Esophagus muscularis mucosa (tissue), 4 donors: ENCODE measurements around the gene DCUN1D4. TPM values are rescaled to one million over a fixed set of nuclear protein-coding genes. Genes with fewer than 3 reads are reported as not detected.

Experiments
- DNase-seq: peaks from one replicate; pipeline ENCODE4 v3.0.0-alpha.2; 2017; ENCODE audit errors: extremely low spot score
- H3K27ac ChIP-seq, 4 donors: fragments of 200-600 bp; sonication (generic); replicated peaks in 1 of 4; 1 replicate in 3 of 4; 2 replicates in 1 of 4; pipeline ENCODE4 v1.5.1; 2016 to 2019; ENCODE audit warnings: mild to moderate bottlenecking in 1 of 4
- H3K27me3 ChIP-seq, 4 donors: fragments of 200-600 bp; sonication (generic); one replicate each; pipeline versions ENCODE4 v1.5.1 to v1.6.0; 2016 to 2019
- H3K36me3 ChIP-seq, 4 donors: fragments of 200-600 bp; sonication (generic); one replicate each; pipeline ENCODE4 v1.5.1; 2016 to 2019
- H3K4me1 ChIP-seq, 4 donors: fragments of 200-600 bp; sonication (generic); one replicate each; pipeline ENCODE4 v1.5.1; 2016 to 2019
- H3K4me3 ChIP-seq, 4 donors: fragments of 200-600 bp; sonication (generic); 1 replicate in 2 of 4; 2 replicates in 2 of 4; pipeline ENCODE4 v1.5.1; 2016 to 2019; ENCODE audit warnings: mild to moderate bottlenecking in 4 of 4, moderate library complexity in 1 of 4
- H3K9me3 ChIP-seq, 4 donors: fragments of 200-600 bp; sonication (generic); 1 replicate in 3 of 4; 2 replicates in 1 of 4; pipeline ENCODE4 v1.5.1; 2016 to 2019
- EP300 ChIP-seq: sonication (generic); formaldehyde crosslinking; IDR thresholded peaks from one replicate; pipeline ENCODE4 v1.6.1; 2017; ENCODE audit warnings: antibody characterized with exemption
- POLR2A ChIP-seq: fragments of 450-650 bp; IDR thresholded peaks from one replicate; pipeline ENCODE4 v1.6.1; 2017; ENCODE audit warnings: antibody characterized with exemption, moderate library complexity, mild to moderate bottlenecking, low read depth
- POLR2AphosphoS5 ChIP-seq, 2 donors: sonication (generic); formaldehyde crosslinking; IDR thresholded peaks; one replicate each; pipeline ENCODE4 v1.6.1; 2017; ENCODE audit warnings: antibody characterized with exemption in 2 of 2
- WGBS: methylation state at CpG from one replicate; pipeline ENCODE4 v1.1.5; 2018; 5-methylcytosine and 5-hydroxymethylcytosine counted together
- intact Hi-C: fragments of 100-400 bp; cut with DNase I; formaldehyde crosslinking; loops from one replicate; pipeline ENCODE4 v1.15.1; 2023
- total RNA-seq, 4 donors: library from RNA; depleted of rRNA; stranded (reverse); fragments of >200 nt; gene quantifications; one replicate each; pipeline versions ENCODE4 v1.1.0 to v1.2.1, GENCODE V29; 2016
- TF ChIP-seq, protein P1 (sequence below), 3 experiments: fragments of 200-600 bp in 2 of 3; fragments of 450-650 bp in 1 of 3; sonication (generic) in 2 of 3; IDR thresholded peaks; one replicate each; pipeline ENCODE4 v1.5.1; 2017 to 2019; ENCODE audit warnings: antibody characterized with exemption in 3 of 3, mild to moderate bottlenecking in 2 of 3, moderate library complexity in 1 of 3

The DCUN1D4 gene
- total RNA-seq, 4 donors from 2014 or later, result 36.0 to 70.6 (median 51.9) TPM

GRCh38 chr4:51851937-51852290 lies 9.0 kb downstream of the DCUN1D4 start:
- no peaks in the 10 kb centered on the region for H3K27me3 ChIP-seq
- DNase-seq, result peak; percentile 5
- intact Hi-C loops, result loop anchor here (5.0 kb wide), 1 partner anchor 45 kb away; no protein-coding TSS in a partner anchor
- H3K27ac ChIP-seq, result peak overlapping the region in 3 of 4 donors; percentile 5 to 42 (median 30)
- H3K36me3 ChIP-seq, result peaks cover 0 to 6% (median 0%) of the 10 kb centered on the region in 4 donors
- H3K9me3 ChIP-seq, result no peaks in the 10 kb centered on the region
- peaks cover 40 to 97% (median 87%) of the 10 kb centered on the region in 4 donors for H3K4me1 ChIP-seq
- H3K4me3 ChIP-seq, result no peak overlapping the region
- no peak for TF ChIP-seq POLR2AphosphoS5 (IDR thresholded peaks at IDR 0.05)
- no peak for TF ChIP-seq EP300
- no peak for TF ChIP-seq POLR2A
- TF ChIP-seq, protein P1, sequence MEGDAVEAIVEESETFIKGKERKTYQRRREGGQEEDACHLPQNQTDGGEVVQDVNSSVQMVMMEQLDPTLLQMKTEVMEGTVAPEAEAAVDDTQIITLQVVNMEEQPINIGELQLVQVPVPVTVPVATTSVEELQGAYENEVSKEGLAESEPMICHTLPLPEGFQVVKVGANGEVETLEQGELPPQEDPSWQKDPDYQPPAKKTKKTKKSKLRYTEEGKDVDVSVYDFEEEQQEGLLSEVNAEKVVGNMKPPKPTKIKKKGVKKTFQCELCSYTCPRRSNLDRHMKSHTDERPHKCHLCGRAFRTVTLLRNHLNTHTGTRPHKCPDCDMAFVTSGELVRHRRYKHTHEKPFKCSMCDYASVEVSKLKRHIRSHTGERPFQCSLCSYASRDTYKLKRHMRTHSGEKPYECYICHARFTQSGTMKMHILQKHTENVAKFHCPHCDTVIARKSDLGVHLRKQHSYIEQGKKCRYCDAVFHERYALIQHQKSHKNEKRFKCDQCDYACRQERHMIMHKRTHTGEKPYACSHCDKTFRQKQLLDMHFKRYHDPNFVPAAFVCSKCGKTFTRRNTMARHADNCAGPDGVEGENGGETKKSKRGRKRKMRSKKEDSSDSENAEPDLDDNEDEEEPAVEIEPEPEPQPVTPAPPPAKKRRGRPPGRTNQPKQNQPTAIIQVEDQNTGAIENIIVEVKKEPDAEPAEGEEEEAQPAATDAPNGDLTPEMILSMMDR (IDR thresholded peaks at IDR 0.05), result no peak

GRCh38 chr4:51853027-51853682 lies 10.2 kb downstream of the DCUN1D4 start:
- DNase-seq, result peak; percentile 82
- intact Hi-C loops, result loop anchor here (5.0 kb wide), 1 partner anchor 44 kb away; no protein-coding TSS in a partner anchor
- TF ChIP-seq POLR2AphosphoS5 (IDR thresholded peaks at IDR 0.05) (no peak), POLR2A (no peak), EP300 (no peak)
- TF ChIP-seq, protein P1 (IDR thresholded peaks at IDR 0.05), result no peak
- Histone ChIP-seq H3K27me3 (no peaks in the 10 kb centered on the region), H3K4me1 (peaks cover 40 to 88% (median 80%) of the 10 kb centered on the region in 4 donors), H3K9me3 (no peaks in the 10 kb centered on the region), H3K36me3 (peaks cover 0 to 6% (median 0%) of the 10 kb centered on the region in 4 donors), H3K27ac (peak overlapping the region; percentile 42 to 49 (median 45)), H3K4me3 (no peak overlapping the region)
- 62% methylated on average over 6 of the region's 6 CpGs for WGBS

- Histone ChIP-seq H3K4me1 (peaks cover 47 to 89% (median 81%) of the 10 kb centered on the region in 4 donors), H3K27me3 (no peaks in the 10 kb centered on the region), H3K9me3 (no peaks in the 10 kb centered on the region), H3K4me3 (no peak overlapping the region), H3K36me3 (no peaks in the 10 kb centered on the region), H3K27ac (no peak overlapping the region)
- DNase-seq, result peak; percentile 5
- 97% methylated on average over 2 of the region's 2 CpGs for WGBS
- TF ChIP-seq EP300 (no peak), POLR2A (no peak), POLR2AphosphoS5 (IDR thresholded peaks at IDR 0.05) (no peak)
- TF ChIP-seq, protein P1 (IDR thresholded peaks at IDR 0.05), result no peak
- intact Hi-C loops, result no loop called here
Measured at GRCh38 chr4:51855270-51855669, 12.3 kb downstream of the DCUN1D4 start.

DNA sequence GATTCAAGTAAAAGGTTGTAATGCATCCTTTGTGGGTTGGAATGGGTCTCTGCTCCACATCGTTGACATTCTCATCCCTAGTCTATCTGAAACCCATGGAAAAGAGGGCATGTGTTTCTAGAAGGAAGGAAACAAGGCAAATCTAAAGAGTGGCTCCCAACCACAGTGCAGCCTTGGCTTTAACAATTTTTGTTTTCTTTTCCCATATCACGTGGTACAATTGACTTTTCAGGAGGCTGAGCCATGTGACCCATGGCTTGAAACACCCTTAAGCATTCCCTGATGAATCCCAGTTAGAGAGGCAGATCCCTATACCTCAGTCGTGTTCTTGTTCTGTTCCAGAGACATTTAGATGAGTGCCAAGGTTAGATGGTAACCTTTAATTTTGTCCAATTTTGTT lies 12.8 kb downstream of the DCUN1D4 start:
- H3K9me3 ChIP-seq, result no peaks in the 10 kb centered on the region
- TF ChIP-seq EP300, result no peak
- TF ChIP-seq, protein P1 (IDR thresholded peaks at IDR 0.05), result no peak
- no peak for TF ChIP-seq POLR2AphosphoS5 (IDR thresholded peaks at IDR 0.05)
- TF ChIP-seq POLR2A, result no peak
- H3K27ac ChIP-seq, result no peak overlapping the region
- intact Hi-C loops, result no loop called here
- WGBS, result 69% methylated on average over 3 of the region's 3 CpGs
- H3K27me3 ChIP-seq, result no peaks in the 10 kb centered on the region
- H3K4me1 ChIP-seq, result peaks cover 42 to 84% (median 77%) of the 10 kb centered on the region in 4 donors
- no peak overlapping the region for H3K4me3 ChIP-seq
- no peaks in the 10 kb centered on the region for H3K36me3 ChIP-seq
- peak; percentile 21 for DNase-seq
